Natural killer cell (primary cell): Measurements from ENCODE around the gene EMP2. TPM values are rescaled to one million over a fixed set of nuclear protein-coding genes. Genes with fewer than 3 reads are reported as not detected.

Experiments
- ATAC-seq, 3 donors: fragments of 150-1000 bp in 2 of 3; fragments of 200-7000 bp in 1 of 3; cut with Tn5 transposase; 1 replicate in 1 of 3; 2 replicates in 2 of 3; pipeline ENCODE4 v1.10.0; 2021; ENCODE audit warnings: mild to moderate bottlenecking in 2 of 3, moderate library complexity in 2 of 3
- DNase-seq, 2 donors: peaks; one replicate each; pipeline versions ENCODE4 v3.0.0 to v3.0.0-alpha.2; 2013 to 2021; ENCODE audit warnings: mixed read lengths in 1 of 2
- H3K27ac ChIP-seq: one replicate; pipeline ENCODE4 v1.5.1; 2013; ENCODE audit warnings: mild to moderate bottlenecking, low read length
- H3K27me3 ChIP-seq: one replicate; pipeline ENCODE4 v1.6.1; 2013; ENCODE audit warnings: low read length; ENCODE audit not compliant: control insufficient read depth, insufficient read depth
- H3K36me3 ChIP-seq: one replicate; pipeline ENCODE4 v1.6.1; 2013; ENCODE audit warnings: low read length; ENCODE audit not compliant: control insufficient read depth, insufficient read depth
- H3K4me1 ChIP-seq: one replicate; pipeline ENCODE4 v1.6.1; 2013; ENCODE audit warnings: low read length; ENCODE audit not compliant: control insufficient read depth, insufficient read depth
- H3K4me3 ChIP-seq: one replicate; pipeline ENCODE4 v1.5.1; 2013; ENCODE audit warnings: low read length
- H3K9me3 ChIP-seq: one replicate; pipeline ENCODE4 v1.6.1; 2013; ENCODE audit warnings: low read length; ENCODE audit not compliant: control insufficient read depth, insufficient read depth
- H3K27ac Mint-ChIP-seq, 2 donors: one replicate each; pipeline ENCODE4 v1.8.0; 2022; ENCODE audit warnings: mild to moderate bottlenecking in 2 of 2, mixed read lengths in 2 of 2, moderate library complexity in 1 of 2
- H3K27me3 Mint-ChIP-seq, 2 donors: one replicate each; pipeline ENCODE4 v1.8.0; 2022; ENCODE audit warnings: low read depth in 2 of 2, mixed read lengths in 2 of 2
- H3K36me3 Mint-ChIP-seq: one replicate; pipeline ENCODE4 v1.8.0; 2022; ENCODE audit warnings: mixed read lengths
- H3K4me1 Mint-ChIP-seq, 2 donors: one replicate each; pipeline ENCODE4 v1.8.0; 2022; ENCODE audit warnings: mixed read lengths in 2 of 2
- H3K4me3 Mint-ChIP-seq: one replicate; pipeline ENCODE4 v1.8.0; 2022; ENCODE audit warnings: mild to moderate bottlenecking, moderate library complexity, mixed read lengths
- H3K9me3 Mint-ChIP-seq, 2 donors: one replicate each; pipeline ENCODE4 v1.8.0; 2022; ENCODE audit warnings: mixed read lengths in 2 of 2
- CTCF ChIP-seq: fragments of 200-600 bp; IDR thresholded peaks from one replicate; pipeline ENCODE4 v1.8.0; 2022; ENCODE audit warnings: antibody characterized with exemption
- WGBS: methylation state at CpG from one replicate; pipeline ENCODE4 v1.1.7; 2013; ENCODE audit warnings: missing lambda C conversion rate; ENCODE audit not compliant: insufficient coverage; 5-methylcytosine and 5-hydroxymethylcytosine counted together
- intact Hi-C: fragments of 100-400 bp; cut with micrococcal nuclease; formaldehyde crosslinking; loops from one replicate; pipeline ENCODE4 v1.14.2; 2022
- total RNA-seq, 4 donors: library from RNA; stranded (reverse); fragments of 120-200 nt in 1 of 4; gene quantifications; one replicate each; pipeline versions ENCODE4 v1.2.3 to v1.2.4, GENCODE V29; 2013 to 2022

The EMP2 gene
- total RNA-seq, 3 donors from 2014 or later (not counting 1 experiment from before 2014, with no cell fraction given) = not detected

- Histone ChIP-seq H3K9me3 (no peaks in the 10 kb centered on the region), H3K27me3 (no peaks in the 10 kb centered on the region), H3K27ac (no peak overlapping the region), H3K4me3 (no peak overlapping the region), H3K4me1 (no peaks in the 10 kb centered on the region), H3K36me3 (no peaks in the 10 kb centered on the region)
- ATAC-seq (no peak), DNase-seq (no peak)
- TF ChIP-seq CTCF = no peak
- Mint-ChIP-seq H3K4me1 (peaks cover 0 to 8% of the 10 kb centered on the region in 2 donors), H3K27me3 (peaks cover 19 to 24% of the 10 kb centered on the region in 2 donors), H3K27ac (no peak overlapping the region), H3K36me3 (no peaks in the 10 kb centered on the region), H3K9me3 (no peaks in the 10 kb centered on the region), H3K4me3 (no peak overlapping the region)
- intact Hi-C loops = no loop called here
- 81% methylated on average over 12 of the region's 12 CpGs for WGBS
Observed at GRCh38 chr16:10617662-10618420, 37.4 kb upstream of the EMP2 start.

- intact Hi-C loops = no loop called here
- H3K27me3 ChIP-seq = no peaks in the 10 kb centered on the region
- no peaks in the 10 kb centered on the region for H3K9me3 Mint-ChIP-seq
- no peaks in the 10 kb centered on the region for H3K9me3 ChIP-seq
- H3K4me1 ChIP-seq = no peaks in the 10 kb centered on the region
- peaks cover 19 to 26% of the 10 kb centered on the region in 2 donors for H3K27me3 Mint-ChIP-seq
- TF ChIP-seq CTCF = no peak
- no peak overlapping the region for H3K27ac ChIP-seq
- no peak overlapping the region for H3K4me3 ChIP-seq
- H3K4me3 Mint-ChIP-seq = no peak overlapping the region
- no peaks in the 10 kb centered on the region for H3K36me3 ChIP-seq
- peaks cover 0 to 8% of the 10 kb centered on the region in 2 donors for H3K4me1 Mint-ChIP-seq
- ATAC-seq (no peak), DNase-seq (no peak)
- no peak overlapping the region for H3K27ac Mint-ChIP-seq
- WGBS = 80% methylated on average over 14 of the region's 14 CpGs
- H3K36me3 Mint-ChIP-seq = no peaks in the 10 kb centered on the region
Observed at GRCh38 chr16:10616756-10617640, 36.6 kb upstream of the EMP2 start.

GRCh38 chr16:10616419-10616755 lies 36.0 kb upstream of the EMP2 start:
- Mint-ChIP-seq H3K9me3 (no peaks in the 10 kb centered on the region), H3K4me1 (peaks cover 0 to 8% of the 10 kb centered on the region in 2 donors), H3K27ac (no peak overlapping the region), H3K27me3 (peaks cover 19 to 26% of the 10 kb centered on the region in 2 donors), H3K36me3 (no peaks in the 10 kb centered on the region), H3K4me3 (no peak overlapping the region)
- Histone ChIP-seq H3K4me3 (no peak overlapping the region), H3K27me3 (no peaks in the 10 kb centered on the region), H3K36me3 (no peaks in the 10 kb centered on the region), H3K9me3 (no peaks in the 10 kb centered on the region), H3K4me1 (no peaks in the 10 kb centered on the region), H3K27ac (no peak overlapping the region)
- no peak for ATAC-seq
- no peak for TF ChIP-seq CTCF
- intact Hi-C loops = no loop called here
- no peak for DNase-seq
- WGBS = 82% methylated on average over 3 of the region's 6 CpGs
